ENCODE data around the gene COL12A1.

The COL12A1 gene

DNA sequence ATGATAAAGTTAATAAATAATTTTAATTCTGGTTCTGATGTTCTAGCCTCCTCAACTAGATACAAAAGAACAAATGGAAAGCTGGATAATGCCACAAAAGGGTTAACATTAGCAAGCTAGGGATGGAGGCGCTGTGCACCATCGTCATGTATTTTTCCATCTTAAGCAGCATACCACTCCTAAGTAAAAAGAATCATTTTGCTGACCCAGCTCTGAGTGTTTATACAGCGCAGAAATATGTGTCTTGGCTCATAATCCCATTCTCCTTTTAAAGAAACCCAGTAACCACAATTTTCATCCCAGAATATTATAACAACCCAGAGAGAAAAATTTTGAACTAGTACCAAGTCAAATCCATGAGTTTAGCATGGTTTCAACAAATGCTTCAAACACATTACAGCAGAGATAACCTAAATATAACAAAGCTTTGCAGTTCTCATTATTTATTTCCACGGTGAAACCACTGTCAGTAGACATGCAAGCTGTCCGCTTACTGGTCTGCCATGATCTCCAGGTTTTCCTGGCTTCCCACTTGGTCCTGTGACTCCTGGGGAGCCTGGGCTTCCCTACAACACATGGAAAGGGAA lies 111.1 kb downstream of the COL12A1 start:
- no peak overlapping the region for H3K27ac ChIP-seq (replicated peaks)
- no peak overlapping the region for H3K4me3 ChIP-seq (replicated peaks; ENCODE audit: insufficient read depth, low read length)
- no peak for DNase-seq (ENCODE audit: low read depth in 1 of 2, low spot score in 1 of 2)
- no peaks in the 10 kb centered on the region for H3K27me3 ChIP-seq (ENCODE audit: insufficient read depth, poor library complexity, severe bottlenecking)
- TF ChIP-seq POLR2AphosphoS5 (IDR thresholded peaks at IDR 0.05; ENCODE audit: low read depth) (no peak), SPI1 (IDR thresholded peaks at IDR 0.05; ENCODE audit: borderline replicate concordance, low read depth) (no peak), GABPA (IDR thresholded peaks at IDR 0.05; ENCODE audit: low read depth) (no peak)
- TF ChIP-seq, protein P1, sequence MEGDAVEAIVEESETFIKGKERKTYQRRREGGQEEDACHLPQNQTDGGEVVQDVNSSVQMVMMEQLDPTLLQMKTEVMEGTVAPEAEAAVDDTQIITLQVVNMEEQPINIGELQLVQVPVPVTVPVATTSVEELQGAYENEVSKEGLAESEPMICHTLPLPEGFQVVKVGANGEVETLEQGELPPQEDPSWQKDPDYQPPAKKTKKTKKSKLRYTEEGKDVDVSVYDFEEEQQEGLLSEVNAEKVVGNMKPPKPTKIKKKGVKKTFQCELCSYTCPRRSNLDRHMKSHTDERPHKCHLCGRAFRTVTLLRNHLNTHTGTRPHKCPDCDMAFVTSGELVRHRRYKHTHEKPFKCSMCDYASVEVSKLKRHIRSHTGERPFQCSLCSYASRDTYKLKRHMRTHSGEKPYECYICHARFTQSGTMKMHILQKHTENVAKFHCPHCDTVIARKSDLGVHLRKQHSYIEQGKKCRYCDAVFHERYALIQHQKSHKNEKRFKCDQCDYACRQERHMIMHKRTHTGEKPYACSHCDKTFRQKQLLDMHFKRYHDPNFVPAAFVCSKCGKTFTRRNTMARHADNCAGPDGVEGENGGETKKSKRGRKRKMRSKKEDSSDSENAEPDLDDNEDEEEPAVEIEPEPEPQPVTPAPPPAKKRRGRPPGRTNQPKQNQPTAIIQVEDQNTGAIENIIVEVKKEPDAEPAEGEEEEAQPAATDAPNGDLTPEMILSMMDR (IDR thresholded peaks at IDR 0.05; ENCODE audit: insufficient read depth, low read length), result no peak
- TF ChIP-seq, protein P2, sequence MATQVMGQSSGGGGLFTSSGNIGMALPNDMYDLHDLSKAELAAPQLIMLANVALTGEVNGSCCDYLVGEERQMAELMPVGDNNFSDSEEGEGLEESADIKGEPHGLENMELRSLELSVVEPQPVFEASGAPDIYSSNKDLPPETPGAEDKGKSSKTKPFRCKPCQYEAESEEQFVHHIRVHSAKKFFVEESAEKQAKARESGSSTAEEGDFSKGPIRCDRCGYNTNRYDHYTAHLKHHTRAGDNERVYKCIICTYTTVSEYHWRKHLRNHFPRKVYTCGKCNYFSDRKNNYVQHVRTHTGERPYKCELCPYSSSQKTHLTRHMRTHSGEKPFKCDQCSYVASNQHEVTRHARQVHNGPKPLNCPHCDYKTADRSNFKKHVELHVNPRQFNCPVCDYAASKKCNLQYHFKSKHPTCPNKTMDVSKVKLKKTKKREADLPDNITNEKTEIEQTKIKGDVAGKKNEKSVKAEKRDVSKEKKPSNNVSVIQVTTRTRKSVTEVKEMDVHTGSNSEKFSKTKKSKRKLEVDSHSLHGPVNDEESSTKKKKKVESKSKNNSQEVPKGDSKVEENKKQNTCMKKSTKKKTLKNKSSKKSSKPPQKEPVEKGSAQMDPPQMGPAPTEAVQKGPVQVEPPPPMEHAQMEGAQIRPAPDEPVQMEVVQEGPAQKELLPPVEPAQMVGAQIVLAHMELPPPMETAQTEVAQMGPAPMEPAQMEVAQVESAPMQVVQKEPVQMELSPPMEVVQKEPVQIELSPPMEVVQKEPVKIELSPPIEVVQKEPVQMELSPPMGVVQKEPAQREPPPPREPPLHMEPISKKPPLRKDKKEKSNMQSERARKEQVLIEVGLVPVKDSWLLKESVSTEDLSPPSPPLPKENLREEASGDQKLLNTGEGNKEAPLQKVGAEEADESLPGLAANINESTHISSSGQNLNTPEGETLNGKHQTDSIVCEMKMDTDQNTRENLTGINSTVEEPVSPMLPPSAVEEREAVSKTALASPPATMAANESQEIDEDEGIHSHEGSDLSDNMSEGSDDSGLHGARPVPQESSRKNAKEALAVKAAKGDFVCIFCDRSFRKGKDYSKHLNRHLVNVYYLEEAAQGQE (IDR thresholded peaks at IDR 0.05; ENCODE audit: insufficient replicate concordance, low read depth), result no peak

DNA sequence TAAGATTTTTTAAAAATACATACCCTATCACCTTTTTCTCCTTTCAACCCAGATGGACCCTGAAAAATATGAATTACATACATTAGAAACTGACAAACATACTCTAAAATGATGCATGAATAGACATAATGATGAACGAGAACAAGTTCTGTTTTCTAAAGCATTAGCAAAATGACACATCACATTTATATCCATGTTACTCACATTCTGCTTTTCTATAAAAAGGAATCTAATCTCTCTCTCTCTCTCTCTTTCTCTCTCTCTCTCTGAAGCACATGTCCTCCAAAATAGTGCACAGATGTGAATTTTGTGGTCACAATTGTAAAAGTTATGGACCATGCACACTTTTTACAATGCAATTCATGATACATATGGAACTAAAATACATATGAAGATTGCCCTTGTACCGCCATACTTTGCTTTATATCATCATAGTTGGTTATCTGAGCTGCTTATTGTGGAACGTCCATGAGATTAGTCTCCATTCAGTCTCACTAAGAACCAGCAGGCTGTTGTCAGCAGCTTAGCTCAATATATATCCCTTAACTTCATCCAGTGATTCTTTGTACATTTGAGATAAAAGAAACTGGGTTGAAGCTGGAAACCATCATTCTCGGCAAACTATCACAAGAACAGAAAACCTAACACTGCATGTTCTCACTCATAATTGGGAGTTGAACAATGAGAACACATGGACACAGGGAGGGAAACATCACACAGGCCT lies 114.2 kb downstream of the COL12A1 start:
- Histone ChIP-seq H3K4me3 (replicated peaks; ENCODE audit: insufficient read depth, low read length) (no peak overlapping the region), H3K27ac (replicated peaks) (no peak overlapping the region), H3K27me3 (ENCODE audit: insufficient read depth, poor library complexity, severe bottlenecking) (no peaks in the 10 kb centered on the region)
- DNase-seq (ENCODE audit: low read depth in 1 of 2, low spot score in 1 of 2), result no peak
- TF ChIP-seq, protein P2 (IDR thresholded peaks at IDR 0.05; ENCODE audit: insufficient replicate concordance, low read depth), result no peak
- TF ChIP-seq GABPA (IDR thresholded peaks at IDR 0.05; ENCODE audit: low read depth) (no peak), SPI1 (IDR thresholded peaks at IDR 0.05; ENCODE audit: borderline replicate concordance, low read depth) (no peak)
- TF ChIP-seq, protein P1 (IDR thresholded peaks at IDR 0.05; ENCODE audit: insufficient read depth, low read length), result no peak

DNA sequence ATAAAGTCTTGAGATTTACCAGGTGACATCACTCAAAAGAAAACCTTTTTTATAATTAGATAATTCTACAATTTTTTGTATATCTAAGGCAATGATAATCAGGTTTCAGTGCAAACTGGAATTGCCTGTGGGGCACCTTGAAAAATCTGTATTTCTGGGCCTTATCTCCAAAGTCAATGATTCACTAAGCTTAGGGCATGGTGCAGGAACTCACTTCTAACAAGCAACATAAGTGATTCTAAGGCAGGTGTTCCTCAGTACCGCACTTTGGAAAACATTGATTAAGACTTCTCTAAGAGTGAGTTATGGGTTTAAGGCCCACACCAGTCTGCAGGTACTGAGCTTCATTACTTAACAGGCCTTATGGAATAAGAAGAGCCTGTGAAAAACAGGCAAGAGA lies 115.3 kb downstream of the COL12A1 start:
- no peak for TF ChIP-seq GABPA (IDR thresholded peaks at IDR 0.05; ENCODE audit: low read depth)
- TF ChIP-seq SPI1 (IDR thresholded peaks at IDR 0.05; ENCODE audit: borderline replicate concordance, low read depth), result no peak
- TF ChIP-seq POLR2AphosphoS5 (IDR thresholded peaks at IDR 0.05; ENCODE audit: low read depth), result no peak
- TF ChIP-seq, protein P1 (IDR thresholded peaks at IDR 0.05; ENCODE audit: insufficient read depth, low read length), result no peak
- TF ChIP-seq, protein P2 (IDR thresholded peaks at IDR 0.05; ENCODE audit: insufficient replicate concordance, low read depth), result no peak
- DNase-seq (ENCODE audit: low read depth in 1 of 2, low spot score in 1 of 2), result no peak
- Histone ChIP-seq H3K27ac (replicated peaks) (no peak overlapping the region), H3K4me3 (replicated peaks; ENCODE audit: insufficient read depth, low read length) (no peak overlapping the region), H3K27me3 (ENCODE audit: insufficient read depth, poor library complexity, severe bottlenecking) (peaks cover 8% of the 10 kb centered on the region)

Data from HL-60 (cell line).